CD8-positive, alpha-beta memory T cell (primary cell): Measurements from ENCODE around the gene DLG5. TPM values are rescaled to one million over a fixed set of nuclear protein-coding genes. Genes with fewer than 3 reads are reported as not detected.

Experiments used
- CTCF ChIA-PET: fragments of 350-600 bp; sonication (Branson Sonifier 250); formaldehyde crosslinking; loops from one replicate; lab custom pipeline; 2021; ENCODE audit warnings: antibody characterized with exemption; lab: Charles Lee
- POLR2A ChIA-PET: fragments of 350-600 bp; sonication (Branson Sonifier 250); formaldehyde crosslinking; loops from one replicate; lab custom pipeline; 2021; ENCODE audit warnings: antibody characterized with exemption; lab: Charles Lee
- DNase-seq, 5 donors: peaks; one replicate each; pipeline versions ENCODE4 v3.0.0 to v3.0.0-alpha.2; 2020 to 2022; ENCODE audit warnings: mixed read lengths in 1 of 5
- H3K27ac ChIP-seq: one replicate; pipeline ENCODE4 v1.7.0; 2013; ENCODE audit warnings: low read depth, mild to moderate bottlenecking, low read length, moderate library complexity
- H3K27me3 ChIP-seq: 2 replicates; pipeline ENCODE4 v1.7.0; 2013; ENCODE audit warnings: low read length, mild to moderate bottlenecking; ENCODE audit not compliant: insufficient read depth, poor library complexity, severe bottlenecking
- H3K36me3 ChIP-seq: 2 replicates; pipeline ENCODE4 v1.7.0; 2013; ENCODE audit warnings: mild to moderate bottlenecking, low read length, moderate library complexity; ENCODE audit not compliant: insufficient read depth
- H3K4me1 ChIP-seq: 2 replicates; pipeline ENCODE4 v1.7.0; 2013; ENCODE audit warnings: mild to moderate bottlenecking, low read length, moderate library complexity; ENCODE audit not compliant: insufficient read depth
- H3K4me3 ChIP-seq: 2 replicates; pipeline ENCODE4 v1.7.0; 2013; ENCODE audit warnings: mild to moderate bottlenecking, low read length
- H3K9me3 ChIP-seq: 2 replicates; pipeline ENCODE4 v1.7.0; 2013; ENCODE audit warnings: mild to moderate bottlenecking, low read length
- H3K27ac Mint-ChIP-seq, 8 donors: one replicate each; pipeline ENCODE4 v1.8.0; 2020 to 2021; ENCODE audit warnings: mixed read lengths in 8 of 8, mild to moderate bottlenecking in 6 of 8, inconsistent platforms in 3 of 8, moderate library complexity in 3 of 8
- H3K27me3 Mint-ChIP-seq, 2 donors: one replicate each; pipeline ENCODE4 v1.8.0; 2020 to 2021; ENCODE audit warnings: mixed read lengths in 2 of 2, mild to moderate bottlenecking in 1 of 2, moderate library complexity in 1 of 2
- H3K36me3 Mint-ChIP-seq, 3 donors: one replicate each; pipeline ENCODE4 v1.8.0; 2020 to 2021; ENCODE audit warnings: mixed read lengths in 3 of 3, inconsistent platforms in 1 of 3, mild to moderate bottlenecking in 1 of 3
- H3K4me1 Mint-ChIP-seq, 3 donors: one replicate each; pipeline ENCODE4 v1.8.0; 2020 to 2021; ENCODE audit warnings: mixed read lengths in 3 of 3, inconsistent platforms in 1 of 3, mild to moderate bottlenecking in 1 of 3
- H3K4me3 Mint-ChIP-seq, 7 donors: one replicate each; pipeline ENCODE4 v1.8.0; 2020 to 2021; ENCODE audit warnings: mixed read lengths in 7 of 7, mild to moderate bottlenecking in 6 of 7, moderate library complexity in 4 of 7, inconsistent platforms in 2 of 7
- H3K9me3 Mint-ChIP-seq, 5 donors: one replicate each; pipeline ENCODE4 v1.8.0; 2020 to 2022; ENCODE audit warnings: mixed read lengths in 5 of 5, mild to moderate bottlenecking in 3 of 5, moderate library complexity in 2 of 5, inconsistent platforms in 1 of 5
- polyA plus RNA-seq: library from polyadenylated mRNA; unstranded; fragments of 300-500 nt; fragmentation: Illumina TruSeq; gene quantifications from one replicate; pipeline ENCODE4 v1.2.3, GENCODE V29; 2021
- total RNA-seq, 2 experiments: library from RNA; stranded (reverse); gene quantifications; one replicate each; pipeline ENCODE4 v1.2.3, GENCODE V29; 2021

The DLG5 gene
- total and polyA plus RNA-seq, 3 experiments from 2014 or later, result 1.1 to 2.1 (median 1.7) TPM

DNA sequence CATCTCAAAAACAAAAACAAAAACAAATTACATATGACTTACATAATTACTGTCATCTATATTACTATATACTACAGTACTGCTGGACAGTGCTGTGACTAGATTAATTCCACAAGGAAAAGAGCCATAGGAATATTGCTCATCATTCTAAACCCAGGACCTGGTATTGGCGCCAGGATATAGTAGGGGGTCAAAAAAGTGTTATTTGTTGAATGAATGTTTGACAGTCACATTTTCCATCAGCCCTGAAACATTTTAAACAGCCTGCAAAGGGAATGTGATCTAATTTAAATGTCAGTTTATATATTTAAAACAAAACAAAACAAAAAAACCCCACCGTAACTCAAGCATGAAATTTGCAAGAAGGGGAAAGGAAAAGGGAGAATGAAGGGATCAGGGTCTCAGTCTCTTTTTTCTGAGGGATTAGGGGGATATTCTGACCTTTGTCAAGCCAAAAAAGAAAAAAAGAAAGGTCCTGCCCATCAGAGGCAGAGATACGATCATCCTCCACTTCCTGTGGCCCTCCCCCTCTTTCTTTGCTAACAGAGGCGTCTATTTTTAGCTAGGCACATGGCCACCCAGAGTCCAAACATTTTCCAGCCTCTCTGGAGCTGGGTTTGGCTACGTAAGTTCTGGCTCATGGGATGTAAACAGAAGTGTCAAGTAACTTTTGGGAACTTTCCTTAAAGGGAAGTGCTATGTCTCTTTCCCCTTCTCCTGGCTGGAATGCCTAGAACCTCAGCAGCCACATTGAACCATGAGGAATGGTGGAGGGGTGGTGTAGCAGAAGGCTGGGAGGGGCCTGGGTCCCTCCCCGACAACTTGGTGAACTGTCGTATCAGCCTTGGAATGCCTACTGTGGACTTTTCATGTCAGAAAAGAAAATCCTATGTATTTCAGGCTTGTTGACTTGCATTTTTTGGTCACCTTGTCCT lies 44.6 kb upstream of the DLG5 start:
- ChIA-PET POLR2A (no interaction called here), CTCF (no interaction called here)
- Mint-ChIP-seq H3K4me1 (peaks cover 11 to 12% (median 12%) of the 10 kb centered on the region in 3 donors), H3K9me3 (no peaks in the 10 kb centered on the region), H3K27me3 (no peaks in the 10 kb centered on the region), H3K27ac (peak overlapping the region in 6 of 8 donors; percentile 40 to 86 (median 44)), H3K36me3 (peaks cover 0 to 14% (median 3%) of the 10 kb centered on the region in 3 donors), H3K4me3 (no peak overlapping the region)
- no peaks in the 10 kb centered on the region for H3K9me3 ChIP-seq
- DNase-seq, result no peak
- peaks cover 12% of the 10 kb centered on the region for H3K4me1 ChIP-seq
- H3K36me3 ChIP-seq, result no peaks in the 10 kb centered on the region
- H3K27ac ChIP-seq, result peak overlapping the region; percentile 78
- no peaks in the 10 kb centered on the region for H3K27me3 ChIP-seq
- H3K4me3 ChIP-seq, result no peak overlapping the region

DNA sequence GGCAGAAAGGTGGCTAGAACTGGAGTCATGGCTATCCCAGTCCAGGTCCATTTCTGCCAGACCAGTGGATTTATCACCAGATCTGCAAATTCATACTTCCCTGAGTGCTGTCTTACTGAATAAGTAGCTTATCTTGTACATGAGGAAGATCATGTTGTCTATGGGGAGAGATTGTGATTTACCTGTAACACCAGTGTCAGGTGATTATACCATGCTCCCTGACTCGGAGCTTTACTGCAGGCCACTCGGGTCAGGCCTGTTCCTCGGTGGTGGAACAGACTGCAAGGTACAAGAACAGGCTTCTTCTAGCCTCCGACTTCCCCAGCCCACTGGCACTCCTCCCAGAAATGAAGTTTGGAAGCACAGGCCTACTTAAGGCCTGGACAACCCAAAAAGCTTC lies 42.6 kb upstream of the DLG5 start:
- H3K4me3 Mint-ChIP-seq, result no peak overlapping the region
- Histone ChIP-seq H3K36me3 (no peaks in the 10 kb centered on the region), H3K27me3 (no peaks in the 10 kb centered on the region), H3K4me3 (no peak overlapping the region), H3K27ac (no peak overlapping the region), H3K9me3 (no peaks in the 10 kb centered on the region), H3K4me1 (peaks cover 12% of the 10 kb centered on the region)
- no peaks in the 10 kb centered on the region for H3K9me3 Mint-ChIP-seq
- H3K27me3 Mint-ChIP-seq, result peaks cover 0 to 6% of the 10 kb centered on the region in 2 donors
- DNase-seq, result no peak
- no peak overlapping the region for H3K27ac Mint-ChIP-seq
- CTCF ChIA-PET, result no interaction called here
- POLR2A ChIA-PET, result no interaction called here
- peaks cover 11 to 12% (median 12%) of the 10 kb centered on the region in 3 donors for H3K4me1 Mint-ChIP-seq
- peaks cover 0 to 5% (median 4%) of the 10 kb centered on the region in 3 donors for H3K36me3 Mint-ChIP-seq

DNA sequence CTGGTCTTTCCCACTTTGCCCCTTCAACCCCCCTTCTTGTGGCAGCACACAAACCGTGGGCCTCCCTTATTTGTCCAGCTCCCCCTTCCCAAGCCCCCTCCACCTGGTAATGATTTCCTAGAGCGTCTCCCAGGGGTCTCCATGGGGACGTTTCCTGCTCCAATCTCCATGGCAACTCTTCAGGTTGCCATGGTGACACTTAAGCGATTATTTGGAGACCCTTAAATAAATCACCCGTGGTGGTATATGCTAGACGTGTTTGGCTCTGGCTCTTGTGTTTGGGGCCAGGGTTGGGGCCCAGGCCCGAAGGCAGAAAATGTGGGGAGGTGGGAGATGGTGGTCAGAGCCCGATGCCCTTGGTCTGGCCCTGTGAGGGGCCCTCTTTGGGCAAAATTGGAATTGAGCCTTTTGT lies 41.1 kb upstream of the DLG5 start:
- no peak for DNase-seq
- POLR2A ChIA-PET, result no interaction called here
- Mint-ChIP-seq H3K27ac (no peak overlapping the region), H3K36me3 (peaks cover 0 to 5% (median 4%) of the 10 kb centered on the region in 3 donors), H3K9me3 (no peaks in the 10 kb centered on the region), H3K4me3 (no peak overlapping the region), H3K27me3 (peaks cover 3 to 14% of the 10 kb centered on the region in 2 donors), H3K4me1 (peaks cover 10 to 12% (median 11%) of the 10 kb centered on the region in 3 donors)
- H3K9me3 ChIP-seq, result no peaks in the 10 kb centered on the region
- no peaks in the 10 kb centered on the region for H3K27me3 ChIP-seq
- H3K4me1 ChIP-seq, result peaks cover 12% of the 10 kb centered on the region
- H3K27ac ChIP-seq, result no peak overlapping the region
- CTCF ChIA-PET, result no interaction called here
- no peaks in the 10 kb centered on the region for H3K36me3 ChIP-seq
- no peak overlapping the region for H3K4me3 ChIP-seq

- Histone ChIP-seq H3K27me3 (no peaks in the 10 kb centered on the region), H3K9me3 (no peaks in the 10 kb centered on the region), H3K4me3 (no peak overlapping the region), H3K36me3 (no peaks in the 10 kb centered on the region), H3K27ac (no peak overlapping the region), H3K4me1 (no peaks in the 10 kb centered on the region)
- peaks cover 6 to 18% of the 10 kb centered on the region in 2 donors for H3K27me3 Mint-ChIP-seq
- H3K9me3 Mint-ChIP-seq, result no peaks in the 10 kb centered on the region
- no peak overlapping the region for H3K4me3 Mint-ChIP-seq
- CTCF ChIA-PET, result no interaction called here
- POLR2A ChIA-PET, result no interaction called here
- no peaks in the 10 kb centered on the region for H3K4me1 Mint-ChIP-seq
- peaks cover 0 to 5% (median 0%) of the 10 kb centered on the region in 3 donors for H3K36me3 Mint-ChIP-seq
- H3K27ac Mint-ChIP-seq, result no peak overlapping the region
- DNase-seq, result no peak
Observed at GRCh38 chr10:77965294-77965693, 38.7 kb upstream of the DLG5 start.

- no peaks in the 10 kb centered on the region for H3K9me3 Mint-ChIP-seq
- H3K9me3 ChIP-seq, result no peaks in the 10 kb centered on the region
- H3K4me3 ChIP-seq, result no peak overlapping the region
- peaks cover 6 to 18% of the 10 kb centered on the region in 2 donors for H3K27me3 Mint-ChIP-seq
- ChIA-PET POLR2A (no interaction called here), CTCF (no interaction called here)
- H3K36me3 ChIP-seq, result no peaks in the 10 kb centered on the region
- no peaks in the 10 kb centered on the region for H3K27me3 ChIP-seq
- no peak overlapping the region for H3K4me3 Mint-ChIP-seq
- H3K36me3 Mint-ChIP-seq, result peaks cover 0 to 5% (median 0%) of the 10 kb centered on the region in 3 donors
- H3K27ac Mint-ChIP-seq, result no peak overlapping the region
- H3K4me1 Mint-ChIP-seq, result no peaks in the 10 kb centered on the region
- no peaks in the 10 kb centered on the region for H3K4me1 ChIP-seq
- no peak overlapping the region for H3K27ac ChIP-seq
- no peak for DNase-seq
Observed at GRCh38 chr10:77964811-77965210, 38.3 kb upstream of the DLG5 start.

DNA sequence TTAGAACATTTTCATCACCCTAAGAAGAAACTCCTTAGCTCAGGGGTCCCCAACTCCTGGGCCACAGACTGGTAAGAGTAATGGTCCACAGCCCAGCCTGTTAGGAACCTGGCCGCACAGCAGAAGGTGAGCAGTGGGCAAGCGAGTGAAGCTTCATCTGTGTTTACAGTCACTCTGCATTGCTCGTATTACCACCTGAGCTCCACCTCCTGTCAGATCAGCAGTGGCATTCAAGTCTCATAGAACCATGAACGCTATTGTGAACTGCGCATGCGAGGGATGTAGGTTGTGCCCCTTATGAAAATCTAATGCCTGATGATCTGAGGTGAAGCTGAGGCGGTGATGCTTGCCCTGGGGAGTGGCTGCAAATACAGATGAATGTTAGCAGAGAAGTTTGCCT lies 37.3 kb upstream of the DLG5 start:
- CTCF ChIA-PET, result no interaction called here

DNA sequence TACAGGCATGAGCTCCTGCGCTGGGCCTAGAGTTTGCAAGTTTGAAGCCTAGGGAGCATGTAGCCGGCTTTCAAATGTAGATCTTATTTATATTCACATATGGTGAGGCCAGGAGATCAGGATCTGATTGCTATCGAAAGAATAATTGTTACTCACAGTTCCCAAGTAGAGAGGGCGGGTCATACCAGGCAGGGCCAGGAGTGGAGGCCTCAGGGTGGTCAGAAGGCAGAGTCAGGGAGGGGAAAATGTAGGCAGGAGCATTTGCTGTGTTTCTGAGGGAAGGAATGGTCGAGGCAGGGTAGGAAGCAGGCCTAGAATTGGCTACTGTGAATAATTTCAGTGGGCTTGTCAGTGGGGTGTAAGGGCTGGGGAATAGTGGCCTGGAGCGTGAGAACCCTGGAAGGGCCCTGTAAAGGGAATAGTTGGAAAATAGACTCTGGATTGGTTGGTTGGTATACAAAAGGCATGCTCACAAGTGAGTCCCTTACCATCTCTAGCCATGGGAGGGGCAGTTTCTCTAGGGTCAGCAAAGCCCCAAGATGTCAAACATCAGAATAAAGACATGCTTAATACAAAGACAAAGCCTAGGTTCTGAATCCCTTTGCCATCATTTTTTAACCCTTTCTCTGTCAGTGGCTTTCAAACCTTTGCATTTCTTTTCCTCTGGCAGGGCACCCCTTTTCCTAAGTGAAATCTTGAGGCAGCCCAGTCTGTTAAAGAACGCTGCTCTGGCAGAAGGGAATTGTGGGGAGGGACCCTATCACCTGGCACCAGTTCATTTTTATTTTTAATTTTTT lies 36.0 kb upstream of the DLG5 start:
- H3K27ac ChIP-seq, result no peak overlapping the region
- no peak overlapping the region for H3K4me3 ChIP-seq
- no peaks in the 10 kb centered on the region for H3K9me3 ChIP-seq
- no peaks in the 10 kb centered on the region for H3K36me3 ChIP-seq
- peak overlapping the region in 1 of 8 donors; percentile 15 for H3K27ac Mint-ChIP-seq
- no peaks in the 10 kb centered on the region for H3K4me1 Mint-ChIP-seq
- H3K27me3 Mint-ChIP-seq, result peaks cover 6 to 26% of the 10 kb centered on the region in 2 donors
- no peaks in the 10 kb centered on the region for H3K9me3 Mint-ChIP-seq
- DNase-seq, result no peak
- H3K4me1 ChIP-seq, result no peaks in the 10 kb centered on the region
- CTCF ChIA-PET, result no interaction called here
- POLR2A ChIA-PET, result no interaction called here
- H3K36me3 Mint-ChIP-seq, result peaks cover 0 to 5% (median 0%) of the 10 kb centered on the region in 3 donors
- no peak overlapping the region for H3K4me3 Mint-ChIP-seq
- no peaks in the 10 kb centered on the region for H3K27me3 ChIP-seq

More for the DNA sequence above, 37.3 kb upstream of the DLG5 start:
- Mint-ChIP-seq H3K4me3 (no peak overlapping the region), H3K9me3 (no peaks in the 10 kb centered on the region), H3K4me1 (no peaks in the 10 kb centered on the region), H3K36me3 (peaks cover 0 to 5% (median 0%) of the 10 kb centered on the region in 3 donors), H3K27me3 (peaks cover 6 to 19% of the 10 kb centered on the region in 2 donors), H3K27ac (no peak overlapping the region)
- H3K36me3 ChIP-seq, result no peaks in the 10 kb centered on the region
- H3K4me3 ChIP-seq, result no peak overlapping the region
- POLR2A ChIA-PET, result no interaction called here
- no peaks in the 10 kb centered on the region for H3K27me3 ChIP-seq
- no peaks in the 10 kb centered on the region for H3K4me1 ChIP-seq
- no peaks in the 10 kb centered on the region for H3K9me3 ChIP-seq
- H3K27ac ChIP-seq, result no peak overlapping the region
- DNase-seq, result no peak

DNA sequence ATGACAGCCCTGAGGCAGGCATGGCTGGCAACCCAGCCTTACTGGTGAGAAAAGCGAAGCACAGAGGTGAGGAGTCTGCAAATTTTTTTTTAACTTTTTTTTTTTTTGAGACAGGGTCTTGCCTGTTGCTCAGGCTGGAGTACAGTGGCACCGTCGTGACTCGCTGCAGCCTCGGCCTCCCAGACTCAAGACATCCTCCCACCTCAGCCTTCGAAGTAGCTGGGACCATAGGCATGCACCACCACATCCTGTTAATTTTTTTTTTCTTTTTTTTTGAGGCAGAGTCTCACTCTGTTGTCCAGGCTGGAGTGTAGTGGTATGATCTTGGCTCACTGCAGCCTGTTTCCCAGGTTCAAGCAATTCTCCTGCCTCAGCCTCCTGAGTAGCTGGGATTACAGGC lies 35.1 kb upstream of the DLG5 start:
- H3K4me1 Mint-ChIP-seq, result no peaks in the 10 kb centered on the region
- no peaks in the 10 kb centered on the region for H3K36me3 ChIP-seq
- no peak overlapping the region for H3K27ac ChIP-seq
- peaks cover 8 to 28% of the 10 kb centered on the region in 2 donors for H3K27me3 Mint-ChIP-seq
- no peaks in the 10 kb centered on the region for H3K9me3 Mint-ChIP-seq
- peak overlapping the region in 1 of 8 donors; percentile 14 for H3K27ac Mint-ChIP-seq
- no peaks in the 10 kb centered on the region for H3K27me3 ChIP-seq
- no peak overlapping the region for H3K4me3 Mint-ChIP-seq
- H3K36me3 Mint-ChIP-seq, result peaks cover 0 to 5% (median 0%) of the 10 kb centered on the region in 3 donors
- DNase-seq, result no peak
- no peak overlapping the region for H3K4me3 ChIP-seq
- ChIA-PET CTCF (no interaction called here), POLR2A (no interaction called here)
- H3K9me3 ChIP-seq, result no peaks in the 10 kb centered on the region
- no peaks in the 10 kb centered on the region for H3K4me1 ChIP-seq
